Lung (tissue), 12 donors: Measurements from ENCODE around the gene METTL18. TPM values are rescaled to one million over a fixed set of nuclear protein-coding genes. Genes with fewer than 3 reads are reported as not detected.
"Not testable (repeated sequence)": the region's sequence is repeated elsewhere in the genome, so short reads cannot be mapped to it uniquely, and the experiment has no call there.

Experiments
- ATAC-seq: fragments of 200-7000 bp; cut with Tn5 transposase; one replicate; pipeline ENCODE4 v1.9.1; 2020; ENCODE audit warnings: moderate number of reproducible peaks; ENCODE audit not compliant: insufficient read depth, low FRiP score
- DNase-seq, 3 donors: peaks; one replicate each; pipeline ENCODE4 v3.0.0-alpha.2; 2013 to 2017
- H3K27ac ChIP-seq, 2 donors: one replicate each; pipeline ENCODE4 v1.5.1; 2013; ENCODE audit warnings: mild to moderate bottlenecking in 2 of 2, moderate library complexity in 2 of 2, control low read depth in 1 of 2, inconsistent platforms in 1 of 2, low read depth in 1 of 2, low read length in 1 of 2
- H3K27me3 ChIP-seq, 3 donors: one replicate each; pipeline ENCODE4 v1.5.1; 2013; ENCODE audit warnings: low read length in 2 of 3; ENCODE audit not compliant: control insufficient read depth in 3 of 3, insufficient read depth in 3 of 3
- H3K36me3 ChIP-seq, 4 donors: one replicate each; pipeline ENCODE4 v1.5.1; 2013; ENCODE audit warnings: low read length in 4 of 4, mild to moderate bottlenecking in 1 of 4, moderate library complexity in 1 of 4; ENCODE audit not compliant: control insufficient read depth in 4 of 4, insufficient read depth in 4 of 4
- H3K4me1 ChIP-seq, 5 donors: one replicate each; pipeline ENCODE4 v1.5.1; 2013; ENCODE audit warnings: low read length in 5 of 5, mild to moderate bottlenecking in 2 of 5, moderate library complexity in 1 of 5; ENCODE audit not compliant: control insufficient read depth in 5 of 5, insufficient read depth in 5 of 5
- H3K4me3 ChIP-seq: one replicate; pipeline ENCODE4 v1.5.1; 2013; ENCODE audit warnings: mild to moderate bottlenecking, control low read depth, moderate library complexity
- H3K9ac ChIP-seq, 2 donors: one replicate each; pipeline ENCODE4 v1.5.1; 2013; ENCODE audit warnings: low read length in 2 of 2, control low read depth in 1 of 2; ENCODE audit not compliant: insufficient read depth in 1 of 2
- H3K9me3 ChIP-seq, 4 donors: one replicate each; pipeline ENCODE4 v1.5.1; 2013; ENCODE audit warnings: low read length in 3 of 4, mild to moderate bottlenecking in 1 of 4, moderate library complexity in 1 of 4; ENCODE audit not compliant: control insufficient read depth in 4 of 4, insufficient read depth in 3 of 4
- CTCF ChIP-seq: IDR thresholded peaks from 2 replicates; pipeline ENCODE4 v1.5.1; 2012; ENCODE audit warnings: mild to moderate bottlenecking; ENCODE audit errors: control extremely low read depth, extremely low read depth
- WGBS, 2 donors: extraction: QIAGEN DNeasy Blood & Tissue Kit; methylation state at CpG; one replicate each; pipeline ENCODE4 v1.1.7; 2013; 5-methylcytosine and 5-hydroxymethylcytosine counted together
- polyA plus RNA-seq, 2 donors: library from polyadenylated mRNA; stranded (reverse); fragments of 200-250 nt; gene quantifications; one replicate each; pipeline ENCODE4 v1.2.1, GENCODE V29; 2013
- total RNA-seq, 2 donors: library from RNA; depleted of rRNA in 1 of 2; stranded (reverse); fragments of >200 nt in 1 of 2; gene quantifications; one replicate each; pipeline ENCODE4 v1.2.1, GENCODE V29; 2014 to 2021
- donor health status: control.
- donor health status: control.
- donor health status: Bipolar disorder and iron deficiency.
- donor health status: healthy.
- donor health status: DM: yes; HTN: yes; CAD: no.

METTL18 gene
- total and polyA plus RNA-seq, 4 donors = 4.4 to 8.6 (median 6.4) TPM

GRCh38 chr1:169814265-169814664 is 19.6 kb upstream of the METTL18 start:
- Histone ChIP-seq H3K9me3 (no peaks in the 10 kb centered on the region), H3K9ac (no peak overlapping the region), H3K36me3 (peaks cover 0 to 11% (median 1%) of the 10 kb centered on the region in 4 donors), H3K4me3 (no peak overlapping the region), H3K27ac (no peak overlapping the region), H3K27me3 (no peaks in the 10 kb centered on the region), H3K4me1 (no peaks in the 10 kb centered on the region)
- TF ChIP-seq CTCF = no peak
- DNase-seq (no peak), ATAC-seq (no peak)
- WGBS, 2 donors = 48 to 63% methylated on average over 2 of the region's 2 CpGs

- no peak for DNase-seq
- Histone ChIP-seq H3K27me3 (no peaks in the 10 kb centered on the region), H3K27ac (no peak overlapping the region), H3K36me3 (peaks cover 0 to 9% (median 0%) of the 10 kb centered on the region in 4 donors), H3K4me3 (no peak overlapping the region), H3K4me1 (no peaks in the 10 kb centered on the region), H3K9ac (no peak overlapping the region), H3K9me3 (no peaks in the 10 kb centered on the region)
- WGBS, 2 donors = 61 to 62% methylated on average over 2 of the region's 2 CpGs
- peak; percentile 68 for ATAC-seq
- TF ChIP-seq CTCF = no peak
Observed at GRCh38 chr1:169812131-169812530, 17.4 kb upstream of the METTL18 start.

GRCh38 chr1:169811418-169812035 is 16.8 kb upstream of the METTL18 start:
- not testable (repeated sequence) for ATAC-seq, H3K4me3 ChIP-seq, H3K27ac ChIP-seq, H3K9ac ChIP-seq, DNase-seq, H3K9me3 ChIP-seq, H3K4me1 ChIP-seq, H3K27me3 ChIP-seq
- peaks cover 0 to 12% (median under 1%) of the 10 kb centered on the region in 4 donors for H3K36me3 ChIP-seq

GRCh38 chr1:169809370-169810095 is 14.8 kb upstream of the METTL18 start:
- no peak for ATAC-seq
- Histone ChIP-seq H3K27me3 (no peaks in the 10 kb centered on the region), H3K27ac (no peak overlapping the region), H3K9me3 (no peaks in the 10 kb centered on the region), H3K36me3 (peaks cover 2 to 16% (median 5%) of the 10 kb centered on the region in 4 donors), H3K4me1 (no peaks in the 10 kb centered on the region), H3K9ac (no peak overlapping the region), H3K4me3 (no peak overlapping the region)
- DNase-seq = peak in 2 of 3 donors; percentile 55 to 62
- peak; percentile 13 for TF ChIP-seq CTCF
- 60% methylated on average over 4 of the region's 4 CpGs for WGBS, 2 donors
